HG03558 (cell line): Measurements from ENCODE around the gene WHAMM.
A peak's percentile ranks its signal among the peaks of the same experiment; 100 is the strongest.
"Not testable (repeated sequence)": the region's sequence is repeated elsewhere in the genome, so short reads cannot be mapped to it uniquely, and the experiment has no call there.

Experiments used
- ATAC-seq: cut with Tn5 transposase; IDR thresholded peaks from one replicate; pipeline ENCODE4 v1.9.1; 2021; ENCODE audit warnings: moderate number of reproducible peaks; ENCODE audit not compliant: unreplicated experiment; ENCODE audit errors: extremely low read depth

WHAMM gene

DNA sequence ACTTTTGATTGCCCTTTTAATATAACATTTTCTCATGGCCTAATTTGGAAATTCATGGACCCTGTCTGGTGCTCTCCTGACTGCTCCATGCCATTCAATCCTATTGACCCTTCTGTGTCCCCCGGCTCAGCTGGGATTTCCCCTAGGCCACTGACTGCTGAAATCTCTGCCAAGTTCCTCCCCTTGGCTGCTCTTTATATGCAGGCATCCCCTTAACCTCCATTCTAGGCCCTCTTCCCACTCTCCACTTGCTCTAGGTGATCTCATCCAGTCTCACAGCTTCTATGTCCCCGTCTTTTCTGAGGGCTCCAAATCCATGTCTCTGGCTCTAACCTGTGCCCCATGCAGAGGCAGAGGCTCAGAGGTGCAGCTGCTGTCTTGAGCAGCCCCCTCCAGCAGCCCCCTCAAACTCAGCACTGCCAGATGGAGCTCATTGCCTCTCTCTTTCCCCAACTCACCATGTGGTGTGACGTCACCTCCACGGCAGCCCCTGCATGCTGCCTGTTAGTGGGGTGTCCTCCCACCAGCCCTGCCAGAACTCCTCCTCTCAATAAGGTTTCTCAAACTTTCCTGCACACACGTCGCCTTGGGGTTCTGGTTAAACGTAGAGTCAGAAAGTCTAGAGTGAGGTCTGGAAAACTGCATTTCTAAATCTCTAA is 10.1 kb upstream of the WHAMM start:
- ATAC-seq = no peak

DNA sequence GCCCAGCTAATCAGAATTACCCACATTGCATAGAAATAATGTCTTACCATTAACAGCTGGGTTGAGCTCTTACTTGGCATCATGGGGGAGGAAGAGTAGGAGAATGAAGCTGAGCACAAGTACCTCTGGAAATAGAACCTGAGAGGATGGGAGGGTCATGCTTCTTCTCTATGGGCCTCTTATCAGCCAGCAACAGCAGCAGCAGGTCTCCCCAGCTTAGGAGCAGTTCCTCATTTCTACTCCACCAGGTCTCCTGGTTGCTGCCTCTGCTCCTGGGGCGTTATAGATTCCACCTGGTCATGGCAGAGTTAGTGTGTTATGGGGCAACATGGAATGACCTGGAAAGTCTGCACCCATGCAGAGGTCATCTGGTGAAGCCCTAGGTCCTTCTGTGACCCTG is 6.9 kb upstream of the WHAMM start:
- no peak for ATAC-seq

DNA sequence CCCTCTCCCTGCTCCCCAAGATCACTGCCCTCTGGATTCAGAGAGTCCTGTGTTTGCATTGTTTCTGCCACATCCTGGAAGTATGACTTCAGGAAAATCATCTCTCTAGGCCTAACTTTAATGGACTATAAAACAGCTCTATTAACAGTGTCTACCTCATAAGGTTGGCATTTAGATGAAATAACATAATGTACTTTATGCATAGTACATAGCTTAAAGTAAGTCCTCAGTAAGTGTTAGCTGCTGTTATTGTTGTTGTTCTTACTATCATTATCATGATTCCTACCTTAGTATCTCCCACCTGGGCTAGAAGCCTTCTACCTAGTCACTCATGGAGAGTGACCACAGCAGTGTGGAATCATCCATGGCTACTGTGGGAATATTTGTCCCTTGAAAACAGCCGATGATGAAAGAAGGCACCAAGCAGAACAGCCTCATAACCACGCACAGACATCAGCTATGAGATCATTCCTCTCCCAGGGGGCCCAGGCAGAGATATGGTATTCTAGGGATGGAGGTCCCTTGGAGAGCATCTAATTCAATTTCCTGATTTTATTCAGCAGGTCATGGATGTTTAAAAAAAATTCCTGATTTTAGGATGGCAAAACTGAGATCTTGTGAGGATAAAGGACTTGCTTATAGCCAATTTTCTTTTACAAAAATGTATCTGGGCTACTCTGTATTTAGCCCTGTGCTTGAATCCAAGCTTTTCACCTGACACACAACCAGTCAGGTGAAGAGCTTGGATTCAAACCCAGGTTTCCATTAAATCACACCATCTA is 5.4 kb upstream of the WHAMM start:
- no peak for ATAC-seq

DNA sequence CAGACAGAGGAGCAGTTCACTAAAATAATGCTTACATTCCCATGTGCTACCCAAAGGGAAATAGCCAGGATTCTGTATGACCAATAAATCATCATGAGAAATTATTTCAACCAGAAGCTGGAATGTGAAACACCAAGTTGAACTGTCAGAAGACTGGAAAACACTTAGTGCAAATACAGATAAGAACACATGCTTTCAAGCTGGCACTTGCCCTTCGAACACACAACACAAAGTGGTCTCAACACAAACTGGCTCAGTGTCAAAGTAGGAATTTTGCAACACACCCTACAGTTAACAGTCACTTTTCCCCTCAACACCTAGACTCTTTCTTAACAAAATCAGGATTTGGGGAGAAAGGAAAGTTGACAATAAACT is 4.9 kb upstream of the WHAMM start:
- ATAC-seq = no peak

DNA sequence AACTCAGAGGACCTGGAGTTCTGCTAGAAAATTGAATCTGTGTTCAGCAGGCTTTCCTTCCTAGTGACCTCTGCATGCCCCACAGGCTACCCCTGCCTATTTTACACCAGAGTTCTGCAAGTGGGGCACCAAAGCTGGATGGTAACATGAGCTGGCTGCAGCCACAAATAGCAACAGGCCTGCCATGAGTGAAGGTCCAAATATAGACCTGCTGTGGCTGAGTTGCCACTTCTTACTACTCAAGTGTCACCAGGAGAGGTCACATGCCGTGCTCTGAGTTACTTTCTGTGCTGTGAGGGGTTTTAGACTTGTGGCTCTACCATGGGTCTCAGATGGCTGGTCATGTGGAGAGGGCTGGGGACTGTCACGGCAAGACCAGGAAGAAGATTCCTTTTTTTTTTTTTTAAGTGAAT is 3.4 kb upstream of the WHAMM start, which contains the start of gene FSD2:
Gene FSD2, minus strand, starts transcription at position 76 of the 413 bp plus-strand sequence. CDS start 18,679 bp downstream, outside the sequence.
- ATAC-seq = peak; percentile 59

DNA sequence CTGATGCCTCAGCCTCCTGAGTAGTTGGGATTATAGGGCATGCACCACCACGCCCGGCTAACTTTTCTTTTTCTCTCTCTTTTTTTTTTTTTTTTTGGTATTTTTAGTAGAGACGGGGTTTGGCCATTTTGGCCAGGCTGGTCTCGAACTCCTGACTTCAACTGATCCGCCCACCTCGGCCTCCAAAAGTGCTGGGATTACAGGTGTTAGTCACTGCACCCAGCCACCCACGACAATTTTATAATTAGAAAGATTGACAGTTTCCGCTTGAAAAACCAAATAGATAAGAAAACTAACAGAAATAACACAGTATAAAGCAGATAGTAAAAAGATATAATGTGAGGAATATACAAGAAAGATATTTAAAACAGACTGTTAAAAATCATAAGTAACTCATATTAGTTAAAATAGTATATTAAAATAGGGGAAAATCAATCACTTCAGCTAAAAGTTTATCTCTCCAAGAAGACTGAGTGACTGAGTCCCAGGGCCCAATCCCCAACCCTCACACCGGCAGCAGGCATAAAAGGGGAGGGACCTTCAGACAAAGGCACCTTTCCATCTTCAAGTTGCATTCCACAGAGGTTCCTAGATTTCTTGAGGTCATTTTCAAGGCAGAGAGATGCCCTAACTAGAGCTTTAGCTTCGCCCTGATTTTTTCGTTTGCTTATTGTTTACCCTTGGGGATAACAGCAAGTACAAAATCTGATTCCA is 1.4 kb upstream of the WHAMM start:
- no peak for ATAC-seq

DNA sequence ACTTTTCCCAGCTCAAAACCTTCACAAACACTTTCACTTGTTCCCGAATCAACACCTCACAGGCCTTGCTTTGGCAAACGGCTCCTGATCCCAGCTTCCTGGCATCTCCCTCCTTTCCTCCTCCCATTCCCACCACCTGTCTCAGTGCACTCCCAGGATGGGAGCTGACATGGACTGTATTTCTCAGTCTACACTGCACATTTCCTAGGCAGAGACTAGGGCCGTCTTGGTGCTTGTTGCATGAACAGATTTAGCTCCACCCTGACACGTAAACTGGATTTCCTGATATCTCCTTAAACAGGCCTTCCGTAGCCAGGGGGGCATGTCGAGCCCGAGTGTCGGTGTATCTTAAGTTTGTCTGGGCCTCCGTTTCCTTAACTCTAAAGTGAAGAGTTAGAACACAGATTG is 790 bp upstream of the WHAMM start:
- ATAC-seq = no peak

DNA sequence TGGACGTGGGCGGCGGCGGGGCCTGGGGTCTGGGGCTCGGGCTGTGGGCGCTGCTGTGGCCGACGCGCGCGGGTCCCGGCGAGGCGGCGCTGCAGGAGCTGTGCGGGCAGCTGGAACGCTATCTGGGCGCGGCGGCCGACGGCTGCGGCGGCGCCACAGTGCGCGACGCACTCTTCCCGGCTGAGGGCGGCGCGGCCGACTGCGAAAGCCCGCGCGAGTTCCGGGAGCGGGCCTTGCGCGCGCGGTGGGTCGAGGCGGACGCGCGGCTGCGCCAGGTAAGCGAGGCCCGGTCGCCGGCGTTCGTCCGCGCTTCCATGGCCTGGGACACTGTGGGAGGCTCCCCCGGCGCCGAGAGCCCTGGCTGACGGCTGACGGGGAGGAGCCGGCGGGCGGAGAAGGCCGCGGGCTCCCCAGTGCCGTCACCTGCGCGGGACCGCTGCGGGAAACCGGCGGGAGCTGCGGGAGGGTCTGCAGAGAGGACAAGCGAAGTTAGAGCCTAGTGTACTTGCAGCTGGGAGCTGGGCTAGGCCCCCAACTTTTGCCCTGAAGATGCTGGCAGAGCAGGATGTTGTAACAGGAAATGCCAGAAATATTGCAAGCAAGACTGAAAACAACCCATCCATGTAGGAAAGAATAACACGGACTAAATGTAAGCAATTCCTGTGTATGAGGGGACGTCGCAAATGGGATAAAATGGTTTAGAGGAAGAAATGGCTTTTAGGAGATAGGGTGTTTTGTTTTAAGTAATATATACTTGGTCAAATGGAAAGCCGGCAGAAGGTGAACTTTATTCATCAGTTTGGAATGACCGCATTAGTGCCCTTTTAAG is 847 bp downstream of the WHAMM start:
- peak; percentile 1 for ATAC-seq

DNA sequence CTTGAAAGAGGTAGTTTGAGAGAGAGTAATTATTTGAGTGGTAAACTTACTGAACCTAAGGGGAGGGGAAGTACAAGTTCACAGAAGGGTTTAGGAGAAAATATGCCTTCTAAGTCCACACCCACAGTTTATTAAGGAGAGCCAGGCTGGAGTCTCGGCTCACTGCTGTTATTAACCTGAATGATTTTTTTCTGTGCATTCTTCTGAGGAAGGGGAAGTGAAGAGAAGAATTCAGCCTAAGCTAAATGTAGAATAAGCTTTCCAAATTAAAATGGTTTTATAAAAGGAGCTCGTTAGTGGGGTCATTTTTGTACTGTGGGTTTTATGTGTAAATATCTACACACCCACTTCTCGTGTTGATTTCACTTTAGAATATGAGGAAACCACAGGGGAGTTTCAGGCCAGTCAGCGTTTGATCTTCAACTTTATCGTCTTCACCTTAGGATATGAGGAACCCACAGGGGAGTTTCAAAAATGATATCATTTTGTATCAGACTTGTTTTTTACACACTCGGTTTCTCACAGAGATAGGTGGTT is 1.5 kb downstream of the WHAMM start:
- ATAC-seq = no peak

DNA sequence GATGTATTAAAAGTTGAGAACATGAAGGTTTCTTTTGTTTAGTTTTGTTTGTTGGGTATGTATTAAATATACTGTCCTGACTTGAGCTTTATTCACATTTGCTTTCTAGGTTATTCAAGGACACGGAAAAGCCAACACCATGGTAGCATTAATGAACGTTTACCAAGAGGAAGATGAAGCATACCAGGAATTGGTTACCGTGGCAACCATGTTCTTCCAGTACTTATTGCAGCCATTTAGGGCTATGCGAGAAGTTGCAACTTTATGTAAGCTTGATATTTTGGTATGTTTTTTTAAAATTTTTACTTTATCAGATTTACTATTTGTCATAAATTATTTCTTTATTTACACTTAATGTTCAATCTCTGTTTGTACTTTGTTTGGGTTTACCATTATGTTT is 3.6 kb downstream of the WHAMM start:
- no peak for ATAC-seq

DNA sequence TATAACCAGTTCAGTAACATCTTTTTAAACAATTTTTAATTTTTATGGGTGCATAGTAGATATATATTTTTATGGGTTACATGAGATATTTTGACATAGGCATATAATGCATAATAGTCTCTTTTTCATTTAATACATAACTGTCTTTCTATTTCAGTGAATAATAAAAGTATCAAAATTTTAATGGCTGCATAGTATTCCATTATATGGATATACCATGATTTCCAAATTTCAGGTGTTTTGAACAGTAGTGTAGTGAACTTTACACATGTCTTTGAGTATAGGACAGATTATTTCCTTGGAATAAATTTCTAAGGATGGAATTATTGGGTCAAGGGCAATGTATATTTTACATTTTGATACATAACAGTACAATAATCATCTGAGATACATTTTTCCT is 10.7 kb downstream of the WHAMM start:
- no peak for ATAC-seq

DNA sequence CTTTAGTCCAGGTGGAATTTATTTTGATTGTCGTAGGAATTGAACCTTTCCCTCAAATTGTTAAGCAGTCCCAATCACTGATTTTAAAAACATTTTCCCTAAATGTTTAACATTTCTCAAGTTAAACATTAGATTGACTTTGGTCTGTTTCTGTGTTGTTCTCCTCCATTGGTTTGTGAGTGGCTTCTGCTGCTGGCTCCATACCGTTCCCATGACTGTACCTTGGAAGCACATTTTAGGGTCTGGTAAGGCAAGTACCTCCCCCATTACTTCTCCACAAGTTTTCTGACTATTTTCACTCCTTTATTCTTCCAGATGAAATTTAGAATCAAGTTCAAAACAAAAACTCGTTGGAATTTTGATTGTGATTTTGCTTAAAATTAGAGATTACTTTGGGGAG is 12.0 kb downstream of the WHAMM start:
- not testable (repeated sequence) for ATAC-seq

DNA sequence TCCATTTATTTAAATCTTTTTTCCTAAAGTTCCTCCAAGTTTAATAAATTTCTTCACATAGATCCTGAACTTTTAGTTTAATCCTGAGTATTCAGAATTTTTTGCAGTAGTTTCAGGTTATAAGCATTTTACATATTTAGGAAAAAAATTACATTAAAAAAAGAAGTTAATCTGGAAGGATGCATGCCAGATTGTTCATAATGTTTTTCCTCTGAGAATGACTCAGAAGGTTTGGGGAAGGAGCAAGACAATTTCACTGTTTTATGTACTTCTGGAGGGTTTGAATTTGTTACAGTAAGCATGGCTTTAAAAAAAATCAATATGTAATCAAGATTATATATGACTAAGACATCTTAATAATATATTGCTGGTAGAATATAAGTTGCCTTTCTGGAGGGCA is 12.4 kb downstream of the WHAMM start:
- ATAC-seq = not testable (repeated sequence)

DNA sequence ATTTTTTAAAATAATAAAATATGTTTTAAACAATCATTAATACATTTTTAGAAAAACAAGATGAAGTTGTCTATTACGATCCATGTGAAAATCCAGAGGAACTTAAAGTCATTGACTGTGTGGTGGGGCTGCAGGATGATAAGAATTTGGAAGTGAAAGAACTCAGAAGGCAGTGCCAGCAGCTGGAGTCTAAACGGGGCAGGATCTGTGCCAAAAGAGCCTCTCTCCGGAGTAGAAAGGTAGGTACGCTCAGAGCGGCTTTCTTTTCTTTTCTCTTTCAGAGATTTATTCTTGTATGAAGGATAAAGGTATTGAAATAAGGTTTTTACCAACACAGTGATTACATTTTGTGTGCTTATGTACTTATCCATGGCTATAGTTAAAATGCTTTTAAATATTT is 13.6 kb downstream of the WHAMM start:
- no peak for ATAC-seq

DNA sequence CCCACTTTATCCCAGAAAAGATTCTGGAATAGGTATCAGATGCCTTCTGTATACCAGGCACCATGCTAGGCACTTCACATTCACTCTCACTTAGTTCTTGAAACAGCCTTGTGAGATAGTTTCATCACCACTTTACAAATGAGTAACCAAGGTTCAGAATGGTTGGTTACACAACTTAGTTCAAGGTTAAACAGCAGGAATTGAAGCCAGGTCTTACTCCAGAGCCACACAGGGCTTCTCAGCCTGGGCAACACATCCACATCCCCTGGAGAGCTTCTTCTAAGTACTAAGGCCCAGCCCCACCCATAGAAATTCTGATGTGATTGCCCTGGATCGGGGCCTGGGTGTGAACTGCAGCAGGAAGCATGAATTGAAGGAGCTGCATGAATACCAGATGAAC is 18.6 kb downstream of the WHAMM start:
- ATAC-seq = no peak

DNA sequence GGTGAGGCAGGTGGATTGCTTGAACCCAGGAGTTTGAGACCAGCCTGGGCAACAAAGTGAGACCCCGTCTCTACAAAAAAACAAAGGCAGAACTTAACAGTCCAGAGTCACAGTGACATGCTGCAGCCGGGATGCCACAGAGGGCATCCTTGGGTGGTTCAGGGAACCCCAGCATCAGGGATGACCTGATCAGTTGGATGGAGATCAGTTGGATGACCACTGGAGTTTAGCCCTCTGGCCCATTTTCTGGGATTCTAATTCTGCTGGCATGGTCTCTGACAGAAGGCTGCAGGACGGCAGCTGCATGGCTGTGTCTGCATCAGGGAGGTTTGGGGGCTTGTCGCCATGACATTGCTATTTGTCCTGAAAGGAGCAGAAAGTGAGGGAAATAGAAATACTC is 19.8 kb downstream of the WHAMM start:
- no peak for ATAC-seq

DNA sequence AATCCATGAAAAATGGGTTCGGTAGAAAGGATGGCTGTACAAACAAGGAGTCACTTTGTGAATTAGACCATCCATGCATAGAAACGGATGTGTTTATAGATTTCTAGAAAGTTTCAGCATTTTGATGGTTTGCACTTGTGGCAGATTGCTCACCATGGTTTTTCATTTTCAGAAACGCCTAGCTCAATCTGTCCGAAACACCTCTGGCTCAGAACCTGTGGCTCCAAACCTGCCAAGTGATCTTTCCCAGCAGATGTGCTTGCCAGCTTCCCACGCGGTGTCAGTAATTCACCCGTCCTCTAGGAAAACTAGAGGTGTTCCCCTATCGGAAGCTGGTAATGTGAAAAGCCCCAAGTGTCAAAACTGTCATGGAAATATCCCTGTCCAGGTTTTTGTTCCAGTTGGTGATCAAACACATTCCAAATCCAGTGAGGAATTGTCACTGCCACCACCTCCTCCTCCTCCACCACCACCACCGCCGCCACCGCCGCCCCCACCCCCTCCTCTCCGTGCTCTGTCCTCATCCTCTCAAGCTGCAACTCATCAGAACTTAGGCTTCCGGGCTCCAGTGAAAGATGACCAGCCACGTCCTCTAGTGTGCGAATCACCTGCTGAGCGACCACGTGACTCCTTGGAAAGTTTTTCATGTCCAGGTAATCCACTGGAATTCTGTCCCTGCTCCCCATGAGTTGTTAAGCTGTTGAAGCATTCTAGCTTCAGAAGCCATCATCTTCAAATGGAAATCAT is 21.2 kb downstream of the WHAMM start:
- no peak for ATAC-seq

DNA sequence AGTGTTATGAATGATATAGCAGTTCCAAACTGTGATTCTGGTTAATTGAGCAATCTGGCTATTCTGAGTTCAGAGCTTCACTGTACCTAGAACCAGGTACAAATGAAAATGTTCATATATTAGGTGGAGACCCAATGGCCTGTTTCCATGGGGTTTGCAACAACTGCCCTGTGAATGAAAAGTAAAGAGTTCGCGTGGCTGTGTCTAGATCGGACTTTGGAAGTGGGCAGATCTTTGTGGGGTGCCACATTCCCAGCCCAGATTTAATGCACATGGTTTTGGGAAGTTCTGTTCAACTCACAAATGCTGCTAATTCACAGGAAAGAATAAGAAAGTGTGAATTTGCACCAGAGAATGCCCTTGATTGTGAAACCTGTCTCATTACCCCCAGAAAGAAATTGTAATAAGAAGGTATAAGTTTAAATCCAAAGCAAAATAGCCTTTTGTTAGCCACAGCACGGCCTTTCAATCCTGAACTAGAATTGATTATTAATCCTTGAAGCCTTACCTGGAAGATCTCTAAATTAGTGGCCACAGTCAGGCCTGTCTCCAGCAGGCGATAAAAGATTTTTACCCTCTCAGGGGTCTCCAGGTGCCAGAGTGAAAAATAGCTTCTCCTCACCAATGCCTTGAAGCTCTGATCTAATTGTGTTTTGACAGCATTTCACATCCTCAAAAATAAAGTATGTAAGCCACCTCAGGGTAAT is 22.6 kb downstream of the WHAMM start:
- no peak for ATAC-seq
